Iris pigment epithelial cell (primary cell): Measurements from ENCODE around the gene IL18BP.

Experiments used
- DNase-seq: peaks from one replicate; pipeline ENCODE4 v3.0.0-alpha.2; 2011; ENCODE audit warnings: low read depth

IL18BP gene

GRCh38 chr11:72045849-72046248, 47.1 kb downstream of the IL18BP start:
- DNase-seq = no peak

GRCh38 chr11:72048766-72049460, 50.2 kb downstream of the IL18BP start:
- DNase-seq = peak; percentile 15
